K562 (cell line): ENCODE data around the gene ZCCHC17. TPM values are rescaled to one million over a fixed set of nuclear protein-coding genes. Genes with fewer than 3 reads are reported as not detected.

Experiments used
- ATF7 ChIP-seq: fragments of 450-650 bp; IDR thresholded peaks from 2 replicates; pipeline ENCODE4 v1.7.1; 2014; ENCODE audit warnings: mild to moderate bottlenecking, moderate library complexity
- EGR1 ChIP-seq: fragments of 450-650 bp; conservative IDR thresholded peaks from 2 replicates; pipeline ENCODE4 v1.6.1; 2017; ENCODE audit warnings: mild to moderate bottlenecking
- EHMT2 ChIP-seq: fragments of 450-650 bp; IDR thresholded peaks from 2 replicates; pipeline ENCODE4 v1.6.1; 2018; ENCODE audit warnings: antibody characterized with exemption
- NFIC ChIP-seq: fragments of 450-650 bp; IDR thresholded peaks from 2 replicates; pipeline ENCODE4 v1.6.1; 2017; ENCODE audit warnings: mild to moderate bottlenecking, inconsistent platforms
- PHF20 ChIP-seq: fragments of 450-650 bp; IDR thresholded peaks from 2 replicates; pipeline ENCODE4 v1.6.1; 2018; ENCODE audit not compliant: partially characterized antibody
- POLR3G ChIP-seq: IDR thresholded peaks from 2 replicates; pipeline ENCODE4 v1.6.1; 2011; ENCODE audit not compliant: insufficient read length, insufficient replicate concordance; ENCODE audit errors: extremely low read depth
- STAT5B ChIP-seq: fragments of 250-450 bp; sonication (Bioruptor Pico); IDR thresholded peaks from 2 replicates; pipeline ENCODE4 v1.8.0; 2021; ENCODE audit warnings: mild to moderate bottlenecking, inconsistent platforms
- ZNF717 ChIP-seq: fragments of 250-450 bp; sonication (Bioruptor Pico); IDR thresholded peaks from 2 replicates; pipeline ENCODE4 v1.5.0; 2021
- polyA plus RNA-seq, 8 experiments: library from polyadenylated mRNA; depleted of rRNA in 4 of 8; stranded (reverse) in 5 of 8; unstranded in 3 of 8; fragments of >200 nt; fragmentation: Nextera tagmentation in 2 of 8; fragmentation: Illumina TruSeq in 1 of 8; extraction: Ambion mirVana in 2 of 8; extraction: Trizol in 1 of 8; gene quantifications; 2 replicates each; pipeline versions ENCODE4 v1.2.1 to v1.2.3, GENCODE V29; 2011 to 2014; ENCODE audit warnings: inconsistent platforms in 1 of 8, missing spikeins in 1 of 8
- total RNA-seq, 7 experiments: library from RNA; depleted of rRNA in 6 of 7; stranded (reverse); fragments of >200 nt in 6 of 7; fragmentation: Illumina TruSeq in 2 of 7; extraction: Trizol in 2 of 7; gene quantifications; 2 replicates each; pipeline versions ENCODE4 v1.2.1 to v1.2.3, GENCODE V29; 2011 to 2021; ENCODE audit warnings: low replicate concordance in 1 of 7
- TF ChIP-seq, protein P1 (sequence below), 2 experiments: fragments of 450-650 bp in 1 of 2; sonication (generic) in 1 of 2; formaldehyde crosslinking in 1 of 2; IDR thresholded peaks in 1 of 2; conservative IDR thresholded peaks in 1 of 2; 2 replicates each; pipeline versions ENCODE4 v1.6.1 to v1.8.1; 2016 to 2023; ENCODE audit warnings: mild to moderate bottlenecking in 2 of 2, moderate library complexity in 2 of 2, inconsistent platforms in 1 of 2, missing genetic modification reagents in 1 of 2
- TF ChIP-seq, protein P2 (sequence below), 2 experiments: fragments of 450-650 bp in 1 of 2; IDR thresholded peaks; 2 replicates each; pipeline ENCODE4 v1.6.1; 2011 to 2017; ENCODE audit warnings: low read depth in 2 of 2, antibody characterized with exemption in 1 of 2, borderline replicate concordance in 1 of 2, low read length in 1 of 2, mild to moderate bottlenecking in 1 of 2, mixed read lengths in 1 of 2; ENCODE audit not compliant: control insufficient read depth in 1 of 2
- TF ChIP-seq, protein P3 (sequence below): fragments of 450-650 bp; formaldehyde crosslinking; IDR thresholded peaks from 2 replicates; pipeline ENCODE4 v1.4.0; 2020; ENCODE audit warnings: mild to moderate bottlenecking, moderate library complexity
- TF ChIP-seq, protein P4 (sequence below): fragments of 250-450 bp; sonication (Bioruptor Pico); IDR thresholded peaks from 2 replicates; pipeline ENCODE4 v1.4.0; 2020

ZCCHC17 gene
- total and polyA plus RNA-seq, 9 of the 15 experiments (the other 6 are each of a cell fraction or from before 2014, with no cell fraction given): 46.9 to 150 (median 74.7) TPM

DNA sequence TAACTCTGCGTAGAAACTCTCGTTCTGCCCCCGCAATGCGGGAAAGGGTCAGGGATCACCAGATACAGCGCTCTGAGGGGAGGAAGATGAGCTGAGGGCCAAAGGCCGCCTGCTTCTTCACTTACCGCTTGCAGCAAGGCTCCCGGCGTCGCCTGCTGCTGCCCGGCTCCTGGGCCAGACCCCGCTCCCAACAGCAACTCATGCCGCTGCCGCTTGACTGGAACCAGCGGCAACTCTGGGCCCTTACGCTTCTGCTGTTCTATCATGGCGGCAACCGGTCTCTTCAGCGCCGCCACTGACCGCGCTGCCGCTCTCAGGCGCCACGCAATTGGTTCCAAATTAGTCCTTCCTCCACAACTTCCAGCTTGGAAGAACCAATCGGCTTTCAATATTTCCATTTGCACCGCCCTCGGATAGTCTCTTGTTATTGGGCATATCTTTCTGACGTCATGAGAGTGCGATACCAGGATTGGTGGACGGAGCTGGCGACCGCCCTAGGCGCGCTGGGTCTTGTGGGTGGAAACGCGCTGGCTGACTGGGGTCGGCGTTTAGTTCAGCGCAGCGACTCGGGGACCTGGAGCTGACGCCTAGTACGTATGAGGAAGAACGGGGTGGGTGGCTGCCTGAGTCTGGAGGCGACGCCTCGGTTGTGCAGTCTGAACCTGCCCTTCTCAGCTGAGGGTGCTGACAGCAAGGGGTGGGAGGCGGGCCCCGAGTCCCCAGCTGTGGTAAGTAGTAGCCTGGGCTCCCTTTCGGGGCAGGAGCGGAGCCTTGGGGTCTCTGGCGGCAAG is at the start of gene ZCCHC17, which contains the start of gene SNRNP40 (continued):
- TF ChIP-seq, protein P1, sequence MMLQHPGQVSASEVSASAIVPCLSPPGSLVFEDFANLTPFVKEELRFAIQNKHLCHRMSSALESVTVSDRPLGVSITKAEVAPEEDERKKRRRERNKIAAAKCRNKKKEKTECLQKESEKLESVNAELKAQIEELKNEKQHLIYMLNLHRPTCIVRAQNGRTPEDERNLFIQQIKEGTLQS (IDR thresholded peaks at IDR 0.05): peak; percentile 90
- TF ChIP-seq, protein P1 (CRISPR knock-in tag; conservative IDR thresholded peaks at IDR 0.05): peak; percentile 52; the same call in 1 of the 2 replicates
- TF ChIP-seq, protein P2, sequence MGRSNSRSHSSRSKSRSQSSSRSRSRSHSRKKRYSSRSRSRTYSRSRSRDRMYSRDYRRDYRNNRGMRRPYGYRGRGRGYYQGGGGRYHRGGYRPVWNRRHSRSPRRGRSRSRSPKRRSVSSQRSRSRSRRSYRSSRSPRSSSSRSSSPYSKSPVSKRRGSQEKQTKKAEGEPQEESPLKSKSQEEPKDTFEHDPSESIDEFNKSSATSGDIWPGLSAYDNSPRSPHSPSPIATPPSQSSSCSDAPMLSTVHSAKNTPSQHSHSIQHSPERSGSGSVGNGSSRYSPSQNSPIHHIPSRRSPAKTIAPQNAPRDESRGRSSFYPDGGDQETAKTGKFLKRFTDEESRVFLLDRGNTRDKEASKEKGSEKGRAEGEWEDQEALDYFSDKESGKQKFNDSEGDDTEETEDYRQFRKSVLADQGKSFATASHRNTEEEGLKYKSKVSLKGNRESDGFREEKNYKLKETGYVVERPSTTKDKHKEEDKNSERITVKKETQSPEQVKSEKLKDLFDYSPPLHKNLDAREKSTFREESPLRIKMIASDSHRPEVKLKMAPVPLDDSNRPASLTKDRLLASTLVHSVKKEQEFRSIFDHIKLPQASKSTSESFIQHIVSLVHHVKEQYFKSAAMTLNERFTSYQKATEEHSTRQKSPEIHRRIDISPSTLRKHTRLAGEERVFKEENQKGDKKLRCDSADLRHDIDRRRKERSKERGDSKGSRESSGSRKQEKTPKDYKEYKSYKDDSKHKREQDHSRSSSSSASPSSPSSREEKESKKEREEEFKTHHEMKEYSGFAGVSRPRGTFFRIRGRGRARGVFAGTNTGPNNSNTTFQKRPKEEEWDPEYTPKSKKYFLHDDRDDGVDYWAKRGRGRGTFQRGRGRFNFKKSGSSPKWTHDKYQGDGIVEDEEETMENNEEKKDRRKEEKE (IDR thresholded peaks at IDR 0.05; ENCODE audit: borderline replicate concordance in 1 of 2, control insufficient read depth in 1 of 2, low read depth in 2 of 2, low read length in 1 of 2): no peak
- TF ChIP-seq POLR3G: no peak
- TF ChIP-seq, protein P3, sequence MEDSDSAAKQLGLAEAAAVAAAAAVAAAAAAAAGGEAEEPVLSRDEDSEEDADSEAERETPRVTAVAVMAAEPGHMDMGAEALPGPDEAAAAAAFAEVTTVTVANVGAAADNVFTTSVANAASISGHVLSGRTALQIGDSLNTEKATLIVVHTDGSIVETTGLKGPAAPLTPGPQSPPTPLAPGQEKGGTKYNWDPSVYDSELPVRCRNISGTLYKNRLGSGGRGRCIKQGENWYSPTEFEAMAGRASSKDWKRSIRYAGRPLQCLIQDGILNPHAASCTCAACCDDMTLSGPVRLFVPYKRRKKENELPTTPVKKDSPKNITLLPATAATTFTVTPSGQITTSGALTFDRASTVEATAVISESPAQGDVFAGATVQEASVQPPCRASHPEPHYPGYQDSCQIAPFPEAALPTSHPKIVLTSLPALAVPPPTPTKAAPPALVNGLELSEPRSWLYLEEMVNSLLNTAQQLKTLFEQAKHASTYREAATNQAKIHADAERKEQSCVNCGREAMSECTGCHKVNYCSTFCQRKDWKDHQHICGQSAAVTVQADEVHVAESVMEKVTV (CRISPR knock-in tag): no peak
- no peak for TF ChIP-seq ZNF717 (CRISPR knock-in tag)
- TF ChIP-seq PHF20: peak; percentile 96
- TF ChIP-seq ATF7: peak; percentile 99
- TF ChIP-seq EHMT2: peak; percentile 11; the same call in 1 of the 2 replicates
- peak; percentile 40 for TF ChIP-seq NFIC
- no peak for TF ChIP-seq STAT5B (CRISPR knock-in tag)
- TF ChIP-seq, protein P4, sequence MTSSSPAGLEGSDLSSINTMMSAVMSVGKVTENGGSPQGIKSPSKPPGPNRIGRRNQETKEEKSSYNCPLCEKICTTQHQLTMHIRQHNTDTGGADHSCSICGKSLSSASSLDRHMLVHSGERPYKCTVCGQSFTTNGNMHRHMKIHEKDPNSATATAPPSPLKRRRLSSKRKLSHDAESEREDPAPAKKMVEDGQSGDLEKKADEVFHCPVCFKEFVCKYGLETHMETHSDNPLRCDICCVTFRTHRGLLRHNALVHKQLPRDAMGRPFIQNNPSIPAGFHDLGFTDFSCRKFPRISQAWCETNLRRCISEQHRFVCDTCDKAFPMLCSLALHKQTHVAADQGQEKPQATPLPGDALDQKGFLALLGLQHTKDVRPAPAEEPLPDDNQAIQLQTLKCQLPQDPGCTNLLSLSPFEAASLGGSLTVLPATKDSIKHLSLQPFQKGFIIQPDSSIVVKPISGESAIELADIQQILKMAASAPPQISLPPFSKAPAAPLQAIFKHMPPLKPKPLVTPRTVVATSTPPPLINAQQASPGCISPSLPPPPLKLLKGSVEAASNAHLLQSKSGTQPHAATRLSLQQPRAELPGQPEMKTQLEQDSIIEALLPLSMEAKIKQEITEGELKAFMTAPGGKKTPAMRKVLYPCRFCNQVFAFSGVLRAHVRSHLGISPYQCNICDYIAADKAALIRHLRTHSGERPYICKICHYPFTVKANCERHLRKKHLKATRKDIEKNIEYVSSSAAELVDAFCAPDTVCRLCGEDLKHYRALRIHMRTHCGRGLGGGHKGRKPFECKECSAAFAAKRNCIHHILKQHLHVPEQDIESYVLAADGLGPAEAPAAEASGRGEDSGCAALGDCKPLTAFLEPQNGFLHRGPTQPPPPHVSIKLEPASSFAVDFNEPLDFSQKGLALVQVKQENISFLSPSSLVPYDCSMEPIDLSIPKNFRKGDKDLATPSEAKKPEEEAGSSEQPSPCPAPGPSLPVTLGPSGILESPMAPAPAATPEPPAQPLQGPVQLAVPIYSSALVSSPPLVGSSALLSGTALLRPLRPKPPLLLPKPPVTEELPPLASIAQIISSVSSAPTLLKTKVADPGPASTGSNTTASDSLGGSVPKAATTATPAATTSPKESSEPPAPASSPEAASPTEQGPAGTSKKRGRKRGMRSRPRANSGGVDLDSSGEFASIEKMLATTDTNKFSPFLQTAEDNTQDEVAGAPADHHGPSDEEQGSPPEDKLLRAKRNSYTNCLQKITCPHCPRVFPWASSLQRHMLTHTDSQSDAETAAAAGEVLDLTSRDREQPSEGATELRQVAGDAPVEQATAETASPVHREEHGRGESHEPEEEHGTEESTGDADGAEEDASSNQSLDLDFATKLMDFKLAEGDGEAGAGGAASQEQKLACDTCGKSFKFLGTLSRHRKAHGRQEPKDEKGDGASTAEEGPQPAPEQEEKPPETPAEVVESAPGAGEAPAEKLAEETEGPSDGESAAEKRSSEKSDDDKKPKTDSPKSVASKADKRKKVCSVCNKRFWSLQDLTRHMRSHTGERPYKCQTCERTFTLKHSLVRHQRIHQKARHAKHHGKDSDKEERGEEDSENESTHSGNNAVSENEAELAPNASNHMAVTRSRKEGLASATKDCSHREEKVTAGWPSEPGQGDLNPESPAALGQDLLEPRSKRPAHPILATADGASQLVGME (CRISPR knock-in tag): peak; percentile 72; the same call in 1 of the 2 replicates
- TF ChIP-seq EGR1: peak; percentile 86
